Psoas muscle (tissue), 8 donors: ENCODE measurements around the gene TMF1. TPM values are rescaled to one million over a fixed set of nuclear protein-coding genes. Genes with fewer than 3 reads are reported as not detected.

ENCODE experiments used
- ATAC-seq, 4 donors: fragments of 200-7000 bp; cut with Tn5 transposase; one replicate each; pipeline ENCODE4 v1.9.1; 2020; ENCODE audit warnings: moderate library complexity in 3 of 4, mild to moderate bottlenecking in 2 of 4
- DNase-seq, 2 donors: peaks; one replicate each; pipeline ENCODE4 v3.0.0-alpha.2; 2020
- H3K27ac ChIP-seq: fragments of 200-600 bp; one replicate; pipeline ENCODE4 v1.8.0; 2022
- H3K27me3 ChIP-seq, 3 donors: fragments of 200-600 bp in 1 of 3; one replicate each; pipeline versions ENCODE4 v1.6.1 to v1.8.0; 2013 to 2022; ENCODE audit warnings: low read length in 2 of 3, mild to moderate bottlenecking in 2 of 3, moderate library complexity in 1 of 3; ENCODE audit not compliant: insufficient read depth in 3 of 3
- H3K36me3 ChIP-seq, 2 donors: fragments of 200-600 bp in 1 of 2; one replicate each; pipeline versions ENCODE4 v1.6.1 to v1.8.0; 2013 to 2022; ENCODE audit warnings: low read depth in 1 of 2, mild to moderate bottlenecking in 1 of 2, moderate library complexity in 1 of 2; ENCODE audit not compliant: insufficient read depth in 1 of 2
- H3K4me1 ChIP-seq: fragments of 200-600 bp; one replicate; pipeline ENCODE4 v1.8.0; 2022
- H3K4me3 ChIP-seq: fragments of 200-600 bp; one replicate; pipeline ENCODE4 v1.8.0; 2022; ENCODE audit warnings: mild to moderate bottlenecking
- H3K9me3 ChIP-seq: fragments of 200-600 bp; one replicate; pipeline ENCODE4 v1.8.0; 2022
- CTCF ChIP-seq: fragments of 200-600 bp; IDR thresholded peaks from one replicate; pipeline ENCODE4 v1.8.0; 2022; ENCODE audit warnings: antibody characterized with exemption
- WGBS, 3 donors: extraction: QIAGEN DNeasy Blood & Tissue Kit; methylation state at CpG; one replicate each; pipeline versions ENCODE4 v1.1.6 to v1.1.7; 2013; 5-methylcytosine and 5-hydroxymethylcytosine counted together
- intact Hi-C, 2 donors: fragments of 100-400 bp; cut with DNase I; formaldehyde crosslinking; loops; one replicate each; pipeline versions ENCODE4 v1.11.0 to v1.14.2; 2022
- polyA plus RNA-seq, 3 donors: library from polyadenylated mRNA; stranded (reverse); fragments of 200-250 nt; gene quantifications; one replicate each; pipeline ENCODE4 v1.2.3, GENCODE V29; 2013
- total RNA-seq, 4 donors: library from RNA; stranded (reverse); fragmentation: NEBNext Ultra II Directional in 2 of 4; extraction: Animal tissue kit (Norgen Biotek cat#: 25700) in 2 of 4; gene quantifications; one replicate each; pipeline versions ENCODE4 v1.2.1 to v1.2.4, GENCODE V29; 2021 to 2023
- donor health status: healthy with polysubstance abuse.
- donor health status: DM: no; HTN: no; CAD: no; lungs with moderate emphysema.
- donor health status: Bipolar disorder and iron deficiency.
- donor health status: healthy.
- donor health status: DM: yes; HTN: yes; CAD: no.
- donor health status: DM: no; HTN: no; CAD: no.
- donor health status: DM: no; HTN: no; CAD: no.
- donor health status: DM: yes; HTN: yes; CAD: no.

TMF1 gene
- total and polyA plus RNA-seq, 7 donors: 6.7 to 31.5 (median 25.9) TPM

GRCh38 chr3:69020424-69020823 is 31.7 kb downstream of the TMF1 start:
- no peaks in the 10 kb centered on the region for H3K27me3 ChIP-seq
- intact Hi-C loops: no loop called here
- 55 to 57% (median 56%) methylated on average over 2 of the region's 2 CpGs for WGBS, 3 donors
- no peaks in the 10 kb centered on the region for H3K9me3 ChIP-seq
- H3K4me3 ChIP-seq: no peak overlapping the region
- DNase-seq (no peak), ATAC-seq (no peak)
- no peaks in the 10 kb centered on the region for H3K4me1 ChIP-seq
- peaks cover 0 to 58% of the 10 kb centered on the region in 2 donors for H3K36me3 ChIP-seq
- TF ChIP-seq CTCF: no peak
- H3K27ac ChIP-seq: no peak overlapping the region

- H3K27me3 ChIP-seq: no peaks in the 10 kb centered on the region
- intact Hi-C loops: loop anchor here in 1 of 2 donors (5.0 kb wide), 1 partner anchor 60 kb away; no protein-coding TSS in a partner anchor
- H3K27ac ChIP-seq: no peak overlapping the region
- peaks cover 0 to 23% of the 10 kb centered on the region in 2 donors for H3K36me3 ChIP-seq
- TF ChIP-seq CTCF: no peak
- WGBS, 3 donors: 92 to 98% (median 97%) methylated on average over 2 of the region's 2 CpGs
- H3K4me1 ChIP-seq: peaks cover 8% of the 10 kb centered on the region
- no peak for DNase-seq
- no peak overlapping the region for H3K4me3 ChIP-seq
- no peaks in the 10 kb centered on the region for H3K9me3 ChIP-seq
- ATAC-seq: no peak
Observed at GRCh38 chr3:69016901-69017300, 35.2 kb downstream of the TMF1 start.

- H3K27ac ChIP-seq: no peak overlapping the region
- intact Hi-C loops: loop anchor here in 1 of 2 donors (5.0 kb wide), 1 partner anchor 61 kb away; no protein-coding TSS in a partner anchor
- ATAC-seq (no peak), DNase-seq (no peak)
- TF ChIP-seq CTCF: no peak
- H3K27me3 ChIP-seq: no peaks in the 10 kb centered on the region
- peaks cover 8% of the 10 kb centered on the region for H3K4me1 ChIP-seq
- H3K9me3 ChIP-seq: no peaks in the 10 kb centered on the region
- H3K4me3 ChIP-seq: no peak overlapping the region
- WGBS, 3 donors: 97 to 98% (median 98%) methylated on average over 4 of the region's 4 CpGs
- peaks cover 0 to 15% of the 10 kb centered on the region in 2 donors for H3K36me3 ChIP-seq
Observed at GRCh38 chr3:69016102-69016501, 36.0 kb downstream of the TMF1 start.

GRCh38 chr3:69014022-69014580 is 38.0 kb downstream of the TMF1 start:
- WGBS, 3 donors: 11 to 13% (median 13%) methylated on average over 11 of the region's 11 CpGs
- Histone ChIP-seq H3K4me1 (peaks cover 25% of the 10 kb centered on the region), H3K36me3 (peaks cover 0 to 22% of the 10 kb centered on the region in 2 donors), H3K4me3 (peak overlapping the region; percentile 97), H3K27me3 (no peaks in the 10 kb centered on the region), H3K9me3 (no peaks in the 10 kb centered on the region), H3K27ac (peak overlapping the region; percentile 100)
- ATAC-seq (no peak), DNase-seq (no peak)
- TF ChIP-seq CTCF: no peak
- intact Hi-C loops: loop anchor here in 1 of 2 donors (5.0 kb wide), 1 partner anchor 128 kb away; no protein-coding TSS in a partner anchor
